Liver (tissue), 3 donors: Measurements from ENCODE around the gene PPP4R4.
"Not testable (repeated sequence)": the region's sequence is repeated elsewhere in the genome, so short reads cannot be mapped to it uniquely, and the experiment has no call there.

ENCODE experiments used
- GABPA ChIP-seq, 2 donors: IDR thresholded peaks in 1 of 2; conservative IDR thresholded peaks in 1 of 2; 2 replicates each; pipeline ENCODE4 v1.6.1; 2016; ENCODE audit warnings: antibody characterized with exemption in 2 of 2, mild to moderate bottlenecking in 1 of 2, moderate library complexity in 1 of 2
- RXRA ChIP-seq, 2 donors: IDR thresholded peaks; 2 replicates each; pipeline ENCODE4 v1.6.1; 2017 to 2018; ENCODE audit warnings: antibody characterized with exemption in 2 of 2, mild to moderate bottlenecking in 1 of 2
- TF ChIP-seq, protein P1 (sequence below): fragments of 150-350 bp; IDR thresholded peaks from 2 replicates; pipeline ENCODE4 v1.5.1; 2017; ENCODE audit warnings: improper control_type of control experiment, low read depth, low read length; ENCODE audit not compliant: missing input control
- TF ChIP-seq, protein P2 (sequence below): IDR thresholded peaks from 2 replicates; pipeline ENCODE4 v1.6.1; 2016; ENCODE audit warnings: antibody characterized with exemption
- donor health status: healthy.
- donor health status: healthy.

DNA sequence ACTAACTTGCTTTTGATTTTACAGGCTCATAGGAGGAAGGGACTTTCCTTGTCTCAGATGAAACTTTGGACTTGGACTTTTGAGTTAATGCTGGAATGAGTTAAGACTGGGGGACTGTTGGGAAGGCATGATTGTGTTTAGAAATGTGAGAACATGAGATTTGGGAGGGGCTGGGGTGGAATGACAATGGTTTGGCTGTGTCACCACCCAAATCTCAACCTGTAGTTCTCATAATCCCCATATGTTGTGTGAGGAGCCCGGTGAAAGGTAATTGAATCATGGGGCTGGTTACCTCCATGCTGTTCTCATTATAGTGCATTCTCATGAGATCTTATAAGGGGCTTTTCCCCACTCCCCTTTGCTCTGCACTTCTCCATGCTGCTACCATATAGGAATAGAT is 18.0 kb upstream of the PPP4R4 start:
- TF ChIP-seq, protein P1, sequence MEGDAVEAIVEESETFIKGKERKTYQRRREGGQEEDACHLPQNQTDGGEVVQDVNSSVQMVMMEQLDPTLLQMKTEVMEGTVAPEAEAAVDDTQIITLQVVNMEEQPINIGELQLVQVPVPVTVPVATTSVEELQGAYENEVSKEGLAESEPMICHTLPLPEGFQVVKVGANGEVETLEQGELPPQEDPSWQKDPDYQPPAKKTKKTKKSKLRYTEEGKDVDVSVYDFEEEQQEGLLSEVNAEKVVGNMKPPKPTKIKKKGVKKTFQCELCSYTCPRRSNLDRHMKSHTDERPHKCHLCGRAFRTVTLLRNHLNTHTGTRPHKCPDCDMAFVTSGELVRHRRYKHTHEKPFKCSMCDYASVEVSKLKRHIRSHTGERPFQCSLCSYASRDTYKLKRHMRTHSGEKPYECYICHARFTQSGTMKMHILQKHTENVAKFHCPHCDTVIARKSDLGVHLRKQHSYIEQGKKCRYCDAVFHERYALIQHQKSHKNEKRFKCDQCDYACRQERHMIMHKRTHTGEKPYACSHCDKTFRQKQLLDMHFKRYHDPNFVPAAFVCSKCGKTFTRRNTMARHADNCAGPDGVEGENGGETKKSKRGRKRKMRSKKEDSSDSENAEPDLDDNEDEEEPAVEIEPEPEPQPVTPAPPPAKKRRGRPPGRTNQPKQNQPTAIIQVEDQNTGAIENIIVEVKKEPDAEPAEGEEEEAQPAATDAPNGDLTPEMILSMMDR: not testable (repeated sequence)
- TF ChIP-seq, protein P2, sequence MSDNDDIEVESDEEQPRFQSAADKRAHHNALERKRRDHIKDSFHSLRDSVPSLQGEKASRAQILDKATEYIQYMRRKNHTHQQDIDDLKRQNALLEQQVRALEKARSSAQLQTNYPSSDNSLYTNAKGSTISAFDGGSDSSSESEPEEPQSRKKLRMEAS: not testable (repeated sequence)
- not testable (repeated sequence) for TF ChIP-seq RXRA (IDR thresholded peaks at IDR 0.05); GABPA (IDR thresholded peaks at IDR 0.05 in 1 of 2, conservative IDR thresholded peaks at IDR 0.05 in 1 of 2)
